Neural progenitor cell (in vitro differentiated cells): Measurements from ENCODE around the gene ULK3.

Experiments used
- EZH2 ChIP-seq: fragments of 200-600 bp; sonication (generic); IDR thresholded peaks from 2 replicates; pipeline ENCODE4 v1.6.1; 2017; ENCODE audit warnings: antibody characterized with exemption, mild to moderate bottlenecking, moderate library complexity
- TF ChIP-seq, protein P1 (sequence below): fragments of 200-600 bp; sonication (generic); IDR thresholded peaks from 2 replicates; pipeline ENCODE4 v1.5.1; 2017; ENCODE audit warnings: antibody characterized with exemption, mild to moderate bottlenecking

DNA sequence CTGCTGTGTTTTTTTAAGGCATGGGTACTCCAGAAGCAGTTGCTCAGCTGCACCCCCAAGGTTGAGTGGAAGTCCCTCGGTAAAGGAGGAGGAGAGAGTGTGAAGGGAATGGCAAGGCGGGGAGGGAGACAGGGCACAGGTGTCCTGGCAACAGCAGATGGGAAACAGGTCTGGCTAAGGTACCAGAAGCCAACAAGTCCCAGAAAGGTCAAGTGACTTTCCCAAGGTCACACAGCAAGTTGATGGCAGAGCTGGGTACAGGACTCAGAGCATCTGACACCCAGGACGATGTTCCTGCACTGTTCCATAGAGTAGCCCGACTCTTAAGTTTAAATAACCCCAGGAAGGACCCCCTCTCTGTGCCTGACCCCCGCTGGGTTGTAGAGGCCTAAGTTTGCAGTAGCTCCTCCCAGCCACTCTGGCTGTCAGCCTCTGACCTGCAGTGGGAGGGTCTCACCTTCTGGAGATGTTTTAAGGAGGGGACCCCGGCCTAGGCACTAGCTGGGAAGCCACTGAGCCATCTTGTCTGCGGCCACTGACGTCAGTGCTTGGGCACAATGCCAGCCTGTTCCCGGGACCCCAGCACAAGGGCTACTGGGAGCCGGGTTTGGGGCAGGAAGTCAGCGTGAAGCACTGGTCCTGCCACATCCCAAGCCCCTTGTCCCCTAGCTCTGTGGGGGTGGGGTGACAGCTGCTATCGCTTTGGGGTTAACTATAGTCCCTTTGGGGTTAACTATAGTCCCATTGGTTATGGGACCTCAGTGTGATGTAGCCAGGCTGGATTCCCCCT, 50.5 kb downstream of the ULK3 start:
- TF ChIP-seq, protein P1, sequence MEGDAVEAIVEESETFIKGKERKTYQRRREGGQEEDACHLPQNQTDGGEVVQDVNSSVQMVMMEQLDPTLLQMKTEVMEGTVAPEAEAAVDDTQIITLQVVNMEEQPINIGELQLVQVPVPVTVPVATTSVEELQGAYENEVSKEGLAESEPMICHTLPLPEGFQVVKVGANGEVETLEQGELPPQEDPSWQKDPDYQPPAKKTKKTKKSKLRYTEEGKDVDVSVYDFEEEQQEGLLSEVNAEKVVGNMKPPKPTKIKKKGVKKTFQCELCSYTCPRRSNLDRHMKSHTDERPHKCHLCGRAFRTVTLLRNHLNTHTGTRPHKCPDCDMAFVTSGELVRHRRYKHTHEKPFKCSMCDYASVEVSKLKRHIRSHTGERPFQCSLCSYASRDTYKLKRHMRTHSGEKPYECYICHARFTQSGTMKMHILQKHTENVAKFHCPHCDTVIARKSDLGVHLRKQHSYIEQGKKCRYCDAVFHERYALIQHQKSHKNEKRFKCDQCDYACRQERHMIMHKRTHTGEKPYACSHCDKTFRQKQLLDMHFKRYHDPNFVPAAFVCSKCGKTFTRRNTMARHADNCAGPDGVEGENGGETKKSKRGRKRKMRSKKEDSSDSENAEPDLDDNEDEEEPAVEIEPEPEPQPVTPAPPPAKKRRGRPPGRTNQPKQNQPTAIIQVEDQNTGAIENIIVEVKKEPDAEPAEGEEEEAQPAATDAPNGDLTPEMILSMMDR: no peak
- no peak for TF ChIP-seq EZH2
